Testis (tissue), 2 donors: ENCODE results near the gene PDGFB.

Source experiments
- CTCF ChIP-seq, 3 experiments: fragments of 450-650 bp in 2 of 3; fragments of 200-600 bp in 1 of 3; sonication (generic) in 1 of 3; IDR thresholded peaks; one replicate each; pipeline ENCODE4 v1.5.1; 2016 to 2019; ENCODE audit warnings: antibody characterized with exemption in 3 of 3, mild to moderate bottlenecking in 2 of 3, moderate library complexity in 1 of 3
- POLR2A ChIP-seq: fragments of 450-650 bp; IDR thresholded peaks from one replicate; pipeline ENCODE4 v1.6.1; 2017; ENCODE audit warnings: antibody characterized with exemption, mild to moderate bottlenecking, moderate library complexity

DNA sequence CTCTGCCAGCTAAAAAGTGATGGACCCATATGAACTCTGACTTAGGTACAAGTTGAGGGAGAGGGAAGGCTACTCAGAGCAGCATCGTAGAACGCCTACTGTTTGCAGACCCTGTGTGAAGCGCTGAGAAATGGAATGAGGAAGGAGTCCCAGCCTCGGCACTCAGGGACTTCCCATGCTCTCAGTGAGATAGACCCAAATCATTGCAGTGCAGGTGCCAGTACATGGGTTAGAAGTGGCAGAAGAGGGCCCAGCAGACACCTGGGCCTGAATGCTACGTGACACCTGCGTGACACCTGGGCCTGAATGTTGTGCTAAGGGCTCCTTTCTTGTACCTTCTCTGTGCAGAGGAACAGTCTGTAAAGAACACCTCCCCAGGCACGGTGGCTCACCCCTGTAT, 2.6 kb upstream of the PDGFB start:
- TF ChIP-seq CTCF (IDR thresholded peaks at IDR 0.05) (no peak), POLR2A (no peak)
